AG09309 (cell line): ENCODE results near the gene POLR2M.

Experiments used
- DNase-seq: peaks from one replicate; pipeline ENCODE4 v3.0.0-alpha.2; 2010; ENCODE audit warnings: low read depth
- H3K4me3 ChIP-seq: 2 replicates; pipeline ENCODE4 v1.5.1; 2011; ENCODE audit warnings: mild to moderate bottlenecking, low read depth, low read length, moderate library complexity; ENCODE audit not compliant: control insufficient read depth
- TF ChIP-seq, protein P1 (sequence below): IDR thresholded peaks from 2 replicates; pipeline ENCODE4 v1.5.1; 2011; ENCODE audit warnings: mild to moderate bottlenecking, low read depth, low read length, inconsistent platforms; ENCODE audit not compliant: insufficient read depth, control insufficient read depth; ENCODE audit errors: missing control alignments

POLR2M gene

DNA sequence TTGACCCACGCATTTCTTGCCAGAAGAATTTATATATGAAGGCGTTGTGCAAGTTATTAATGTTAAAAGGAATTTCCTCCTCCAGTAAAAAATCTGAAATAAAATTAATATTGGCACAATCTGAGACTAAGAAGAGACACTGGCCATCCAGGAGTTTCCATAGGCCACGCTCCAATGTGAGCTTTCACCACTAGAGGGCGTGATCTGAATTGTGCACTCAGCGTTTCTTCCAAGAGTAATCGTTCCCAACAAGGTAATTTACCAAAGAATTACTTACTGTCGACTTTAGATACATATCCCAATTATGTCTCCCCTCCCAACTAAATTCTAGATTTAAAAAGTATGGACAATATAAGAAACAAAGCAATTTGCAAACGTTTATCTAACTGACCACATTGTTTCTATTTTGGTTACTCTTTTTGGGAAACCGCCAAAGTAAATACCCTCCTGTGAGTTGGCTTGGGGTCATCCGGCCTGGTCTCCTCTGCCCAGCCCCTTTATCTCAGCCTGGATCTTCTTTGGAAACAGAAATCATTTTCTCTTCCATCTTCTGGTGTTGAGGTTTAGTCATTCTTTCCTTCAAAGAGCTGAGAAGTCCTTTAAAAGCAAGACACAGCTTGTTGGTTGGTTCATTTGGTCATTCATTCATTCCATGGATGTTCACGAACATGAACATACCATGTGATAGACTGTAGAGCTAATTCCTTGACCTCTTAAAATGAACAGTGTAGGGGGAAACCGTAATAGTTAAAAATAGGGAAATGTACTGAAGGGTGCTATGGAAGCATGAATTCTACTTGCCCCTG, 26.2 kb downstream of the POLR2M start:
- TF ChIP-seq, protein P1, sequence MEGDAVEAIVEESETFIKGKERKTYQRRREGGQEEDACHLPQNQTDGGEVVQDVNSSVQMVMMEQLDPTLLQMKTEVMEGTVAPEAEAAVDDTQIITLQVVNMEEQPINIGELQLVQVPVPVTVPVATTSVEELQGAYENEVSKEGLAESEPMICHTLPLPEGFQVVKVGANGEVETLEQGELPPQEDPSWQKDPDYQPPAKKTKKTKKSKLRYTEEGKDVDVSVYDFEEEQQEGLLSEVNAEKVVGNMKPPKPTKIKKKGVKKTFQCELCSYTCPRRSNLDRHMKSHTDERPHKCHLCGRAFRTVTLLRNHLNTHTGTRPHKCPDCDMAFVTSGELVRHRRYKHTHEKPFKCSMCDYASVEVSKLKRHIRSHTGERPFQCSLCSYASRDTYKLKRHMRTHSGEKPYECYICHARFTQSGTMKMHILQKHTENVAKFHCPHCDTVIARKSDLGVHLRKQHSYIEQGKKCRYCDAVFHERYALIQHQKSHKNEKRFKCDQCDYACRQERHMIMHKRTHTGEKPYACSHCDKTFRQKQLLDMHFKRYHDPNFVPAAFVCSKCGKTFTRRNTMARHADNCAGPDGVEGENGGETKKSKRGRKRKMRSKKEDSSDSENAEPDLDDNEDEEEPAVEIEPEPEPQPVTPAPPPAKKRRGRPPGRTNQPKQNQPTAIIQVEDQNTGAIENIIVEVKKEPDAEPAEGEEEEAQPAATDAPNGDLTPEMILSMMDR, result peak; percentile 77
- H3K4me3 ChIP-seq, result no peak overlapping the region
- no peak for DNase-seq

DNA sequence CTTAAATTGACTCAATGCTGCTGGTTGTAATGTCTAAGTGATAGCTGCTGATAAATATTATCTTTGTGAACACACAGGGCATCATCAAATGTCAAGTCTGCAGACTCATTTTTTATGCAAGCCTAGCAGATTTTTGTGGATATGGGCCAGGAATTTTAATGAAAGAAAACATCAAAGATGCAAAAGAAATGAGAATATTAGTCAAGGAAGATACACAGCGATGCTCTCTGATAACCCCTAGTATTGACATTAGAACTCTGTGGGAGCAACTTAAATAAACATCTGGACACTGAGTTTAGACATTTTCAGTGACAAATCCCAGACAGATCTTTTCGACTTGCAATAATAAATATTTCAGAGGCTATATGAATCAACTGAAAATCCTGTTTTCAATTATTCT, 28.3 kb downstream of the POLR2M start:
- TF ChIP-seq, protein P1, result no peak
- no peak overlapping the region for H3K4me3 ChIP-seq
- no peak for DNase-seq

DNA sequence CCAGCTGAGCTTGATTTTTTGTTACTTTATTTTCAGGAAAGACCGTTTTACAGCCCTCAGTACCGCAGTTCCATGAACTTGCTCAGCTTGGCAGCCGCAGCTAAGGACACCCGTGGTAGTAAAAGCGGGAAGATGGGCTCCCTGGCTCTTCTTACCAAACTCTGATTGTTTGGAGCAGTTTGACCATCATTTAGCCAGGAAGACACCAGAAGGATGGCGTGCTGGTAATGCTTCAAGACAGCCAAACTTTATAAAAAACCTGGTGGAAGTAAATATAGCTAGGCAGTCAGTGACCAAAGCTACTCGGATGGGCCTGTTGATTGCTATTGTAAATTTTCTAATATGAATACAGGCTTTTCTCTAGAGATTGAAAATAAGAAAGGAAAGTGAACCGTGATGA, 28.9 kb downstream of the POLR2M start:
- TF ChIP-seq, protein P1, result no peak
- no peak for DNase-seq

DNA sequence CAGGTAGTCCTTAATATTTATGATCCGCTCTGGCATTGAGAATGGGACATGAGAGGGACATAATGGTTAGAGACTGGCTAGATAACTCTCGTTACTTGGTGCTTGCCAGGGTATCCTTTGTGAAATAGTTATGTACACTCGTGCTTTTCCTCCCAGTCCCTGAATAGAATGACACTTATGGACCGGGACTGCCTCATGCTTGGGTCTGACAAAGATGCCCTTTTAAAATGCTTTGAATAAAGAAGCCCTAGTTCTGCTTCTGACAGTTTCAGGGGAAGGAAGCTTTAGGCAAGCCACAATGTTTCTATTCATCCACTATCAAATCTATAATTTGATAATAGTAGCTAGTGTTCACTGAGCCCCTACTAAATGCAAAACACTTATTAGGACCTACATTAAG, 29.4 kb downstream of the POLR2M start:
- TF ChIP-seq, protein P1, result no peak
- no peak for DNase-seq

More for the DNA sequence above, 28.9 kb downstream of the POLR2M start:
- no peak overlapping the region for H3K4me3 ChIP-seq

DNA sequence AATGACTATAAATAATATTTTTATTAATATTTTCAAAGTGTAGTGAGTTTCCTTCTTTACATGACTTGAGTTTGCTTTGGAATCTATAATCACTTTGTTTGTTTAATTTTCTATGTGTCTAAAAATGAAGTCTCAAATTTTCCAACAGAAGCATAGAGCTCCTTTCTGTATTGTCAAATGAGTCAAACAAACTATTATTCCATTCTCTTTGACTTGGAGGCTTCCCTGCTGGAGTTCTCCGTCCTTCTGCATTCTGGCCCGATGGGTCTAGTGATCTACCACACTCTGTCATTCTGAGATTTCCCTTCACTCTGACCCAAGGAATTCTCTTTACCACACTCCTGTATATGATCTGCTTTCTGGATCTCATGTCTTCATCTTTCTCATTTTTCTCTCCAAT, 30.1 kb downstream of the POLR2M start:
- no peak overlapping the region for H3K4me3 ChIP-seq
- TF ChIP-seq, protein P1, result no peak
- no peak for DNase-seq

More for the DNA sequence above, 29.4 kb downstream of the POLR2M start:
- no peak overlapping the region for H3K4me3 ChIP-seq

DNA sequence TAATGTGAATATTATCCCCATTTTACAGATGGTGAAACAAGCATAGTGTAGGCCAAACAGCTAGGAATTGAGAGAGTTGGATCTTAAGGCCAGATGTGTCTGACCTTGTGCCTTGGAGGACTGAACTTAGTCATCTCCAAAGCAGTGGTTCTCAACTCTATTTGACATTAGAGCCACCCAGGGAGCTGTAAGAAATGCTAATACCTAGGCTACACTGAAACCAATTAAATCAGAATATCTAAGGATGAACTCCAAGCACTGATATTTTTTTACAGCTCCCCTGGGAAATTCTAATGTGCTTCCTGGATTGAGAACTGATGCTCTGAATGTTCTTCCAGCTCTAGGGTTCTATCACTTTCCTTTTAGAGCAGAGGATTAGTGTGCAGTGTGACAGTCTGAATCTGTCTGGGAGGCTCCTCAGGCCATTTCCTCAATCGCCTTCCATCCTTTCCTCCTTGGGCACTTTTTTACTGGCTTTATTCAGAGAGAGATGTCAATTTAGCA, 32.3 kb downstream of the POLR2M start:
- H3K4me3 ChIP-seq, result no peak overlapping the region
- TF ChIP-seq, protein P1, result no peak
- DNase-seq, result no peak
